Fibroblast of lung (primary cell): Measurements from ENCODE around the gene KSR2. TPM values are rescaled to one million over a fixed set of nuclear protein-coding genes. Genes with fewer than 3 reads are reported as not detected.
"Not testable (repeated sequence)": the region's sequence is repeated elsewhere in the genome, so short reads cannot be mapped to it uniquely, and the experiment has no call there.

Source experiments
- DNase-seq, 2 donors: peaks; one replicate each; pipeline versions ENCODE4 v3.0.0 to v3.0.0-alpha.2; 2010; ENCODE audit warnings: low read depth in 2 of 2
- H2AFZ ChIP-seq: 2 replicates; pipeline ENCODE4 v1.5.1; 2012; ENCODE audit warnings: low read length, control low read depth, inconsistent platforms
- H3K27ac ChIP-seq: 2 replicates; pipeline ENCODE4 v1.5.1; 2011; ENCODE audit warnings: low read length, control low read depth; ENCODE audit not compliant: insufficient read depth
- H3K27me3 ChIP-seq: 2 replicates; pipeline ENCODE4 v1.5.1; 2011; ENCODE audit warnings: mild to moderate bottlenecking, low read length; ENCODE audit not compliant: control insufficient read depth, insufficient read depth
- H3K36me3 ChIP-seq: 2 replicates; pipeline ENCODE4 v1.5.1; 2011; ENCODE audit warnings: low read length; ENCODE audit not compliant: control insufficient read depth, insufficient read depth
- H3K4me1 ChIP-seq: 2 replicates; pipeline ENCODE4 v1.5.1; 2011; ENCODE audit warnings: low read length; ENCODE audit not compliant: control insufficient read depth, insufficient read depth; ENCODE audit errors: extremely low read depth
- H3K4me2 ChIP-seq: 2 replicates; pipeline ENCODE4 v1.5.1; 2011; ENCODE audit warnings: low read length, control low read depth; ENCODE audit not compliant: insufficient read depth; ENCODE audit errors: extremely low read depth
- H3K4me3 ChIP-seq, 4 experiments: fragments of 200-600 bp in 1 of 4; sonication (generic) in 1 of 4; replicated peaks in 1 of 4; 2 replicates each; pipeline ENCODE4 v1.5.1; 2011 to 2016; ENCODE audit warnings: low read length in 4 of 4, low read depth in 3 of 4, mild to moderate bottlenecking in 3 of 4, control low read depth in 2 of 4, inconsistent platforms in 1 of 4, mixed read lengths in 1 of 4; ENCODE audit not compliant: insufficient read depth in 1 of 4; ENCODE audit errors: control extremely low read depth in 1 of 4
- H3K79me2 ChIP-seq: 2 replicates; pipeline ENCODE4 v1.5.1; 2012; ENCODE audit warnings: mild to moderate bottlenecking, low read length, inconsistent platforms; ENCODE audit not compliant: control insufficient read depth, insufficient read depth
- H3K9ac ChIP-seq: 2 replicates; pipeline ENCODE4 v1.5.1; 2011; ENCODE audit warnings: mild to moderate bottlenecking, low read length, control low read depth; ENCODE audit not compliant: insufficient read depth
- H3K9me3 ChIP-seq: 2 replicates; pipeline ENCODE4 v1.5.1; 2012; ENCODE audit warnings: low read depth, low read length; ENCODE audit not compliant: control insufficient read depth, insufficient read depth
- H4K20me1 ChIP-seq: 2 replicates; pipeline ENCODE4 v1.5.1; 2011; ENCODE audit warnings: low read length; ENCODE audit not compliant: control insufficient read depth, insufficient read depth; ENCODE audit errors: extremely low read depth
- EZH2 ChIP-seq: IDR thresholded peaks from 2 replicates; pipeline ENCODE4 v1.5.1; 2012; ENCODE audit warnings: low read length, control low read depth, mild to moderate bottlenecking; ENCODE audit errors: missing control alignments
- polyA plus RNA-seq, 2 donors: library from polyadenylated mRNA; depleted of rRNA in 1 of 2; stranded (reverse) in 1 of 2; unstranded in 1 of 2; fragments of >200 nt; gene quantifications; 2 replicates each; pipeline ENCODE4 v1.2.1, GENCODE V29; 2011 to 2012; ENCODE audit warnings: missing spikeins in 1 of 2
- total RNA-seq: library from RNA; depleted of rRNA; stranded (reverse); fragments of >200 nt; gene quantifications from 2 replicates; pipeline ENCODE4 v1.2.1, GENCODE V29; 2014
- TF ChIP-seq, protein P1 (sequence below), 2 donors: IDR thresholded peaks in 1 of 2; conservative IDR thresholded peaks in 1 of 2; 1 replicate in 1 of 2; 2 replicates in 1 of 2; pipeline ENCODE4 v1.5.1; 2011 to 2012; ENCODE audit warnings: low read length in 2 of 2, control low read depth in 1 of 2, inconsistent platforms in 1 of 2, low read depth in 1 of 2, mild to moderate bottlenecking in 1 of 2

KSR2 gene
- total and polyA plus RNA-seq, 2 donors (not counting 1 experiment from before 2014, with no cell fraction given): not detected

DNA sequence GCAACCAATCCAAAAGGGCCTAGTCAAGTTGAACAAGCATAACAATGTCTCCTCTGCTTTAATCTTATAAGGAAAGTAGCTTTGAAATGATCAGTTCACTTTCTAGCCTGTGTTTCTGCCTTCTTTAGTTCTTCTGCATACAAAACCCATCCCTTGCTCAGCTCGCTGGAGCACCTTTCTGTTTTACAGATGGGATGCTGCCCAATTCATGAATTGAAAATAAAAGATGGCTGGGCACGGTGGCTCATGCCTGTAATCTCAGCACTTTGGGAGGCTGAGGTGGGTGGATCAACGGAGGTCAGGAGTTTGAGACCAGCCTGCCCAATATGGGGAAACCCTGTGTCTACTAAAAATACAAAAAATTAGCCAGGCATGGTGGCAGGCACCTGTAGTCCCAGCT is 43.2 kb upstream of the KSR2 start:
- no peaks in the 10 kb centered on the region for H3K27me3 ChIP-seq
- H3K9ac ChIP-seq: no peak overlapping the region
- no peak for DNase-seq
- H3K36me3 ChIP-seq: no peaks in the 10 kb centered on the region
- TF ChIP-seq EZH2: no peak
- TF ChIP-seq, protein P1, sequence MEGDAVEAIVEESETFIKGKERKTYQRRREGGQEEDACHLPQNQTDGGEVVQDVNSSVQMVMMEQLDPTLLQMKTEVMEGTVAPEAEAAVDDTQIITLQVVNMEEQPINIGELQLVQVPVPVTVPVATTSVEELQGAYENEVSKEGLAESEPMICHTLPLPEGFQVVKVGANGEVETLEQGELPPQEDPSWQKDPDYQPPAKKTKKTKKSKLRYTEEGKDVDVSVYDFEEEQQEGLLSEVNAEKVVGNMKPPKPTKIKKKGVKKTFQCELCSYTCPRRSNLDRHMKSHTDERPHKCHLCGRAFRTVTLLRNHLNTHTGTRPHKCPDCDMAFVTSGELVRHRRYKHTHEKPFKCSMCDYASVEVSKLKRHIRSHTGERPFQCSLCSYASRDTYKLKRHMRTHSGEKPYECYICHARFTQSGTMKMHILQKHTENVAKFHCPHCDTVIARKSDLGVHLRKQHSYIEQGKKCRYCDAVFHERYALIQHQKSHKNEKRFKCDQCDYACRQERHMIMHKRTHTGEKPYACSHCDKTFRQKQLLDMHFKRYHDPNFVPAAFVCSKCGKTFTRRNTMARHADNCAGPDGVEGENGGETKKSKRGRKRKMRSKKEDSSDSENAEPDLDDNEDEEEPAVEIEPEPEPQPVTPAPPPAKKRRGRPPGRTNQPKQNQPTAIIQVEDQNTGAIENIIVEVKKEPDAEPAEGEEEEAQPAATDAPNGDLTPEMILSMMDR (conservative IDR thresholded peaks at IDR 0.05 in 1 of 2, IDR thresholded peaks at IDR 0.05 in 1 of 2; ENCODE audit: low read depth in 1 of 2, low read length in 2 of 2): no peak
- no peak overlapping the region for H3K4me2 ChIP-seq
- H3K27ac ChIP-seq: no peak overlapping the region
- H3K4me1 ChIP-seq: no peaks in the 10 kb centered on the region
- no peak overlapping the region for H2AFZ ChIP-seq
- no peaks in the 10 kb centered on the region for H3K9me3 ChIP-seq
- H4K20me1 ChIP-seq: no peaks in the 10 kb centered on the region
- no peak overlapping the region for H3K4me3 ChIP-seq
- H3K79me2 ChIP-seq: peaks cover 4% of the 10 kb centered on the region

DNA sequence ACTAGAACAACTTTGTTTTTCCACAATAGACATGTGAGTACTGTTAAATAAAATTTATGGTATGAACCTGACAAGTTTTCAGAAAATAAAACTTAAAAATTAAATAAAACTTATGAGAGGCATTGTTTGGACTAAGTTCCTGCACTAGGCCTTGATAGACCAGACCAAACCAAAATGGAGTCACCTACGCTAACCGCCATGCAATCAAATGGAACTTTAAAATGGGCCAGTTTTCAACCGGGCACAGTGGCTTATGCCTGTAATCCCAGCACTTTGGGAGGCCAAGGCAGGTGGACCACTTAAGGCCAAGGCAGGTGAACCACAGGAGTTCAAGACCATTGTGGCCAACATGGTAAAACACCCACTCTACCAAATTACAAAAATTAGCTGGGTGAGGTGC is 42.6 kb upstream of the KSR2 start:
- H4K20me1 ChIP-seq: no peaks in the 10 kb centered on the region
- H3K9me3 ChIP-seq: no peaks in the 10 kb centered on the region
- no peak overlapping the region for H3K9ac ChIP-seq
- no peak for DNase-seq
- no peak overlapping the region for H3K27ac ChIP-seq
- H3K4me2 ChIP-seq: no peak overlapping the region
- H3K27me3 ChIP-seq: no peaks in the 10 kb centered on the region
- no peaks in the 10 kb centered on the region for H3K79me2 ChIP-seq
- no peaks in the 10 kb centered on the region for H3K4me1 ChIP-seq
- no peak overlapping the region for H3K4me3 ChIP-seq
- TF ChIP-seq, protein P1 (conservative IDR thresholded peaks at IDR 0.05 in 1 of 2, IDR thresholded peaks at IDR 0.05 in 1 of 2; ENCODE audit: low read depth in 1 of 2, low read length in 2 of 2): no peak
- no peak for TF ChIP-seq EZH2
- no peaks in the 10 kb centered on the region for H3K36me3 ChIP-seq
- no peak overlapping the region for H2AFZ ChIP-seq

- Histone ChIP-seq H3K27ac (no peak overlapping the region), H3K4me1 (no peaks in the 10 kb centered on the region), H4K20me1 (no peaks in the 10 kb centered on the region), H3K4me2 (no peak overlapping the region), H3K4me3 (no peak overlapping the region), H3K79me2 (no peaks in the 10 kb centered on the region), H3K9ac (no peak overlapping the region), H3K36me3 (no peaks in the 10 kb centered on the region), H2AFZ (no peak overlapping the region), H3K27me3 (no peaks in the 10 kb centered on the region), H3K9me3 (no peaks in the 10 kb centered on the region)
- no peak for DNase-seq
- TF ChIP-seq, protein P1 (conservative IDR thresholded peaks at IDR 0.05 in 1 of 2, IDR thresholded peaks at IDR 0.05 in 1 of 2; ENCODE audit: low read depth in 1 of 2, low read length in 2 of 2): no peak
- TF ChIP-seq EZH2: no peak
These were observed 42.1 kb upstream of the KSR2 start for GRCh38 chr12:118010903-118011302.

- not testable (repeated sequence) for H3K9me3 ChIP-seq, H3K4me1 ChIP-seq, H3K79me2 ChIP-seq, H3K36me3 ChIP-seq, H3K27ac ChIP-seq, H4K20me1 ChIP-seq, H3K4me3 ChIP-seq, H2AFZ ChIP-seq, H3K4me2 ChIP-seq, H3K9ac ChIP-seq, DNase-seq, H3K27me3 ChIP-seq
These were observed 31.0 kb upstream of the KSR2 start for GRCh38 chr12:117999806-118000205.
